Astrocyte of the cerebellum (primary cell): ENCODE data around the gene TLE4.
"Not testable (repeated sequence)": the region's sequence is repeated elsewhere in the genome, so short reads cannot be mapped to it uniquely, and the experiment has no call there.

Source experiments
- DNase-seq: peaks from one replicate; pipeline ENCODE4 v3.0.0-alpha.2; 2011; ENCODE audit warnings: low read depth
- H3K4me3 ChIP-seq: 2 replicates; pipeline ENCODE4 v1.5.1; 2011; ENCODE audit warnings: mild to moderate bottlenecking, low read depth, low read length, moderate library complexity
- in situ Hi-C: cut with HindIII; loops from 2 replicates; pipeline ENCODE4 v1.10.0; 2017; ENCODE audit warnings: low sequenced_read_pairs
- TF ChIP-seq, protein P1 (sequence below): IDR thresholded peaks from 2 replicates; pipeline ENCODE4 v1.5.1; 2012; ENCODE audit warnings: low read length, low read depth, moderate library complexity, mild to moderate bottlenecking; ENCODE audit errors: missing control alignments

TLE4 gene

GRCh38 chr9:79652598-79652997 lies 80.8 kb downstream of the TLE4 start:
- in situ Hi-C loops = no loop called here
- H3K4me3 ChIP-seq = no peak overlapping the region
- no peak for DNase-seq
- TF ChIP-seq, protein P1, sequence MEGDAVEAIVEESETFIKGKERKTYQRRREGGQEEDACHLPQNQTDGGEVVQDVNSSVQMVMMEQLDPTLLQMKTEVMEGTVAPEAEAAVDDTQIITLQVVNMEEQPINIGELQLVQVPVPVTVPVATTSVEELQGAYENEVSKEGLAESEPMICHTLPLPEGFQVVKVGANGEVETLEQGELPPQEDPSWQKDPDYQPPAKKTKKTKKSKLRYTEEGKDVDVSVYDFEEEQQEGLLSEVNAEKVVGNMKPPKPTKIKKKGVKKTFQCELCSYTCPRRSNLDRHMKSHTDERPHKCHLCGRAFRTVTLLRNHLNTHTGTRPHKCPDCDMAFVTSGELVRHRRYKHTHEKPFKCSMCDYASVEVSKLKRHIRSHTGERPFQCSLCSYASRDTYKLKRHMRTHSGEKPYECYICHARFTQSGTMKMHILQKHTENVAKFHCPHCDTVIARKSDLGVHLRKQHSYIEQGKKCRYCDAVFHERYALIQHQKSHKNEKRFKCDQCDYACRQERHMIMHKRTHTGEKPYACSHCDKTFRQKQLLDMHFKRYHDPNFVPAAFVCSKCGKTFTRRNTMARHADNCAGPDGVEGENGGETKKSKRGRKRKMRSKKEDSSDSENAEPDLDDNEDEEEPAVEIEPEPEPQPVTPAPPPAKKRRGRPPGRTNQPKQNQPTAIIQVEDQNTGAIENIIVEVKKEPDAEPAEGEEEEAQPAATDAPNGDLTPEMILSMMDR = no peak

DNA sequence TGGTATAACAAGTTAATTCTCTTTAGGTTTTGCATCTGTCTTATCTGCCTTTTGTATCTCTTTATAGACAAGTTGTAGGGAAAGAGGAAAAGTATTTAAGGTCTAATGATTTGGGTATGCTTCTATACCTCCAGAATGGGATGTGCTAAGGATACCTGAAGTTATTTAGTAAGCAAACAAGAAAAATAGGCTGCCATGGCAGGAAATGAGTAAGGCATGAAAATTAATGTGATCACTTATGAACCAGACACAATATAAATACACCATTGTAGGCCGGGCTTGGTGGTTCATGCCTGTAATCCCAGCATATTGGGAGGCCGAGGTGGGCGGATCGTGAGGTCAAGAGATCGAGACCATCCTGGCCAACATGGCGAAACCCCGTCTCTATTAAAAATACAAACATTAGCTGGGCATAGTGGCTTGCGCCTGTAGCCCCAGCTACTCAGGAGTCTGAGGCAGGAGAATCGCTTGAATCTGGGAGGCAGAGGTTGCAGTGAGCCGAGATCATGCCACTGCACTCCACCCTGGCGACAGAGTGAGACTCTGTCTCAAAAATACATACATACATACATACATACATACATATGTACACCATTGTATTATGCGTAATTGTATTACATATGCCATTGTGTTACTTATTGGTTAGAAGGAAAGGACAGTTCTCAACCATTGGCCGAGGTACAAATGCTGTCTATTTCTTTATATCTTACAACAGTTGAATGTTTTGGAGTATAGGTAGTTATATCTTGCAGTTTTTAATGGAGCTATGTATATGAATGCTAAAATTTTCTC lies 83.0 kb downstream of the TLE4 start:
- DNase-seq, in situ Hi-C loops, H3K4me3 ChIP-seq: not testable (repeated sequence)

DNA sequence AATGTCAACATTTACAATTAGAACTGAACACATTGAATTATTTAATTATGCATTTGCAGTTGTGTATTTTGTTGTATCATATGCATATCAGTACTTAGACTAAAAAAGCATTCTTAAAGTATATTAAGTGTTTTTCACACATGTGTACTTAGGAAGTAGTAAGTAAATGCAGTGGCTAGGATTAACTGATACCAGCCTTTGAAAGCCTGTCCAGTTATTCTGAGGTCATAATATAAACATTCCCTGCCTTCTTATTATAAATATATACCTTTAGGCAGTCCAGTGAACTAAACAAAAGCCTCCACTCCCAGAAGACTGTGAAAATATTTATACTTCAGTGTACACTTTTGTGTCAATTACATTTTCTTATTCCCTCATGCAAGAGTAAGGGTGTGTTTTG lies 83.8 kb downstream of the TLE4 start:
- DNase-seq = no peak

DNA sequence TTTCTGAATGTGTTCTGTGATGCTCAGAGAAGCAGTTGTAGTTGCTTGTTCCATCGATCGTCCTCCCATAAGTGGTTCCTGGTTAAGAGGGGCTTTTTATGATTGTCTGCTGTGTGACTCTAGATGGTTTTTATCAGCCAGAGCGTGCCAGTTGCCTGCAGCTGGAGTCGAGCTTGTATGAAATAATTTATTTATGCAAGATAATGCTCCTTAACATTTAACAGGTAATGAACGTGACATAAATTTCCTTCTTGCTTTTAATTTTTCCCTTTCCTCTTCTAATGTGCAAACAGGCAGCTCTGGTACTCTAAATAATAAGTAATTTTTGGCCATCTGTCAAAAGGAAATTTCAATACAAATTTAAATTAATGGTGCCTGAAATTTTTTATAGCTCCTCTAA lies 84.4 kb downstream of the TLE4 start:
- TF ChIP-seq, protein P1 = no peak
- in situ Hi-C loops = no loop called here
- no peak for DNase-seq
- H3K4me3 ChIP-seq = no peak overlapping the region

More for the DNA sequence above, 83.8 kb downstream of the TLE4 start:
- TF ChIP-seq, protein P1 = no peak
- in situ Hi-C loops = no loop called here
- no peak overlapping the region for H3K4me3 ChIP-seq

GRCh38 chr9:79657891-79658290 lies 86.1 kb downstream of the TLE4 start:
- TF ChIP-seq, protein P1 = no peak
- in situ Hi-C loops = no loop called here
- H3K4me3 ChIP-seq = no peak overlapping the region
- no peak for DNase-seq

DNA sequence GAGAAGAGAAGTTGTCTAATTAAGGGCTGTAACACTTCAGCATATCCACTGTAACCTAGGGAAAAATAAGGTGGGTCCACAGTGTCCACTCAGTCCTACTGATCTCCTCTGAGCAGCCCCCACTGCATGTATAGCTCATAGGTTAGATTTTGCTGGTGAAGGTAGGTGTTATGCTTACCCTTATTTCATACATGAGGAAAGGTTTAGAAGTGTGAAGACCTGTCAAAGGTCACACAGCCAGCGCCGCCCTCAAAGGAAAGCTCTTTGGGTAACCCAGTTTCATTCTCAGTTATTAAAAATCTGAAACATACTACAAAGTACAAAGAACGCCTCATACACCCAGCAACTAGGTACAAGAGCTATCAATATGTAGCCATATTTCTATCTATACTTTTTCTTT lies 87.2 kb downstream of the TLE4 start:
- in situ Hi-C loops = no loop called here
- no peak for DNase-seq
- TF ChIP-seq, protein P1 = no peak
- H3K4me3 ChIP-seq = no peak overlapping the region

DNA sequence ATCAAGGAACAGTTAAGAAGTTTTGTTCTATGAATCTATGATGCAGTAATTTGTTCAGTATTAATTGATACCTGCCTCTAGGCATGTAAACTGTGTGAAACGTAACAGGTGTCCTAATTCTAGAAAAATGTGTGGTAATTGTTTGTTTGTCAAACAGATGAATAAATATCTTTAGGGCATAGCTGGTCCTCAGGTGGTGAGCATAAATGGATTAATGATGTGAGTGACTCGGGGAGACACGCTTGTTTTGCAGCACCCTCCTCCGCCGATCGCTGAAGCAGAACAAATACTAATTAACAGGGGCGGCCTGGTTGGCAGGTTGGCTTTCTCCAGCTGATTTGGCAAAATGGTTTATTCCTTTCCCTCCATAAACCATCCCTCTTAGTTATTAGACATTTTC lies 88.8 kb downstream of the TLE4 start:
- TF ChIP-seq, protein P1 = no peak
- no peak overlapping the region for H3K4me3 ChIP-seq
- DNase-seq = no peak
- in situ Hi-C loops = no loop called here
